HG02571 (cell line): Measurements from ENCODE around the gene ADCY5.

ENCODE experiments used
- ATAC-seq: cut with Tn5 transposase; IDR thresholded peaks from one replicate; pipeline ENCODE4 v1.9.1; 2021; ENCODE audit warnings: mild to moderate bottlenecking, moderate library complexity; ENCODE audit not compliant: unreplicated experiment

The ADCY5 gene

DNA sequence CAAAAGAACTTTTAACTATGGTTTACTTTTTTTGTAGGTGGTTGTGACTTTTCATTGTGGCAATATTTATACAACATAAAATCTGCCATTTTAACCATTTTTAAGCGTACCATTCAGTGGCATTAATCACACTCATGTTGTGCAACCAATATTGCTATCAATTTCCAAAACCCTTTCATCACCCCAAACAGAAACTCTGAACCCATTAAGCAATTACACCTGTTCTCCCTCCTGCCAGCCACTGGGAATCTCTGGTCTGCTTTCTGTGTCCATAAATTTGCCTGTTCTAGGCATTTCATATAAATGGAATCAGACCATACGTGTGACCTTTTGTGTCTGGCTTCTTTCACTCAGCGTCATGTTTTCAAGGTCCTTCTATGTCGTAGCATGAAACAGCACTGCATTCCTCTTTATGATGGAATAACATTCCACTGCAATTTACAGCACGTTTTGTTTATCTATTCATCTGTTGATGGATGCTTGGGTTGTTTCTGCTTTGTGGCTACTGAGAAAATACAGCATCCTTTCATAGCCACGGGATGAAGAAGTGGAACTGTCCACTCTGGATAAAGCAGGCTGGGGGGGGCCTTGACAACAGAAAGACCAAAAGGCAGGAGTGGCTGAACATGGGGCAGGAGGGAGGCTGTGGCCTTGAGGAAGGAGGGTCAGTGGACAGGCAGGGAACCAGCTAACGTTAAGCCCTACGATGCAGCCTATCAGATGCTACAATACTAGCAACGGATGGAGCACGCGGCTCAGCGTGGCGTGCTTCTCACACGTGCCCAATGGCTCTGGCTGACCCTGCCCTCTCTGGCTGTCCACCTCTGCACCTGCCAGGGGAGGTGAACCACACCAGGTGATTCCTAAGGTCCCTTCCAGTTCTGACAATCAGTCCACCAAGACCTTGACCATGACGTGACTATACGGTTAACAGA, 136.3 kb downstream of the ADCY5 start:
- ATAC-seq: no peak

DNA sequence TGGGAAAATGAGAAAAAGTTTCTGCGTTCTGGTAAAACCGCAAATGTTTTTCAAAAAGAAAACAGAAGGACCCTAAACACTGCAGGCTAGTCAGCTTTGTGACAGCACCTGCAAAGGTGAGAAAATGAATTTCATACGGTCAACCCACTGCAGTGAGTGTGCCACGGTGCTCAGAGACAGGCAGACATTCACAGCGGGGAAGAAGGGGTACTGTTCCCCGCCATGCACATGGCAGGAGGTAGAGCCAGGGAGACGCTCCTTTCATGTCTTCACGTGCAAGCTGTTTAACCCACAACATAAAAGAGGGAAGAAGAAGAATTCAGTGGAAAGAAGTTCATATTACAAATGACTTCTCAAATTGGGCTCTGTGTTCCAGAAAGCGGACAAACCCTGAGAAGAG, 137.7 kb downstream of the ADCY5 start:
- no peak for ATAC-seq

DNA sequence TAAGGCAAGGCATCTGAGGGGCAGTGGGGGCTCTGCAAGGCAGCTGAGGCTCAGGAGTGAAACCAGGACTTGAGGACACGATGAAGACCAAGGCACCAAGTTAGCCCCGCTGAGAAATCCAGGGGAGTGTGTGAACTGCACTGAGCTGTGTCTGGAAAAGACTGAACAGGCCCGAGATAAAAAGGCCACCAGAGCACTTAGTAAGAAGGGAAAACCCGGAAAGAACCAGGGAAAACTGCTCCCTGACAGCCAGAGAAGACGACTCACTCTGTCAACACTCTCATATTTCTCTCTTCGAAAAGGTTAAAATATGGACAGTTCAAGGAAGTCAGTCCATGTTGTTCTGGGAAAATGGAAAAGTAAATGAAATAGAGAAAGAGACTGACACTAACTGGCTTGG, 138.1 kb downstream of the ADCY5 start:
- no peak for ATAC-seq

DNA sequence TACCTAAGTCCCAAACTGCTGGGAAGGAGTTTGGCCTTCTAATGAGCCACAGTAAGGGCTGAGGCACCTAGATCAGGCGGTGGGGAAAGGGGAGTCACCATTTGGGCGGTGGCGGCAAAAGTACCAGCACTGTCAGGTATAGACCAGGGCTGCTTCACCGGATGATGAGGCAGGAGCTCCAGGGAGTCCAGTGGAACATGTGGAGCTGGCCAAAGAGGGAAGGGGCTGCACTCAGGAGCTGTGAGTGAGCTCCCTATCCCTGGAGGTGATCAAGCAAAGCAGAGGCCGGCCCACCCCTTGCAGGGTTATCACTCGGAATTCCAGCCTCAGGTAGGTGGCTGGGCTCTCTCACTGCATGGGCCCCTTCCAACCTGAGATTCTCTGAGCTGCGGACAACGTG, 138.7 kb downstream of the ADCY5 start:
- no peak for ATAC-seq

DNA sequence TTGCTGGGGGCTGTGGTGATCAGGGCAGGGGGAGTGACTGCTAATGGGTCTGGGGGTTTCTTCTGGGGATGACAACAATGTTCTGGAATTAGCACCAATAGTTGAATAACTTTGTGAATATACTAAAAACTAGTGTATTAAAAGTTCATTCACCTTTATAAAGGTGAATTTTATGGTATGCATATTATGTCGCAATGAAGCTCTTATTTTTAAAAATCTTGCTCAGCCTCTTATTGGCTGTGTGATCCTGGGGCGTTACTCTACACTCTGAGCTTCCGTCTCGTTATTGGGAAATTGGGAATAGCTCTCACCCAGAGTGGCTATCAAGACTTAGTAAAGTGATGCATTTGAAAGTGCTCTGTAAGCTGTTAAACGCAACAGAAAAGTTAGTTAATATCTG, 141.8 kb downstream of the ADCY5 start:
- ATAC-seq: no peak

DNA sequence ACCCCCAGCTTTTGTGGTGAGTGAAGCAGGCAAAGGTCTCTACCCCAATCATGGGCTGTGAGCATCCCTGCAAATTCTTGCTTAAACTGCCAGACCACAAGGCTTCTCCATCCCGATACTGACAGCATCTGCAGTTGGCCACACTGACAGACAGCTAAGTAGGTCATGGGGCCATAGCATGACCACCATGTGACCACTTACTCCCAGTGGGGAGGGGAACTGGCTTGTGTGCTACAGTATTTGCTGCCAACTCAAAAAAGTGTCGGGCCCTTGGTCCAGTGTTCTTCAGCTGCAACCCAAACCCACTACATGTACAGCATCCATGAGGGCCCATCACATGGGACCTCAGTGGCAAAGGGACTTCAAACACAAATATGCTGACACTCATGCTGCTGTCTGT, 143.7 kb downstream of the ADCY5 start:
- no peak for ATAC-seq

DNA sequence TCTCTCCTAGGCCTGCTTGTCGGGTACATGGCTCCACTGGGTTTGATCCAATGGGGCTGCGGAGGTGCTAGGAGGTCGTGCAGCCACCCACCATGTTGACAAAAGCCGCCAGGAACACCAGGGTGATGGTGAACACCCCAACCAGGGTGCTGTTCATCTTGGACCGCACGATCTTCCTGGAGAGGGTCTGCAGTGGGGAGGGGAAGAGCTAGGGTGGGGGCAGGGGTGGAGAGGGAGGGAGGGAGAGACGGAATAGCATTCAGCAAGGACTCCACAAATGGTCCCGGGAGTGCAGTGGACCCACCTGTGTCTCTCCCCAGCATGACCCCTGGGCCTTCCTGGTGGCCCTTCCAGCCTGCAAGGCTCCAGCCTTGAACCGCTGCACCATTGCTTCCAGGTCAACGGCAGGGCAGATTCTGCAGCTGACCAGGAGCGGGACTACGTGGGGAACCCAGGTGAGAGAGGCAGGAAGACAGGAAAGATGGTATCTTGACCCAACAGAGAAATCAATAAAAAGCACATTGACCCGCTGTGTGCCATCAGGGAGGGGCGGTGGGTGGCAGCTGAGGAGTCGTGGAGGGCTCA, 144.8 kb downstream of the ADCY5 start:
- no peak for ATAC-seq

DNA sequence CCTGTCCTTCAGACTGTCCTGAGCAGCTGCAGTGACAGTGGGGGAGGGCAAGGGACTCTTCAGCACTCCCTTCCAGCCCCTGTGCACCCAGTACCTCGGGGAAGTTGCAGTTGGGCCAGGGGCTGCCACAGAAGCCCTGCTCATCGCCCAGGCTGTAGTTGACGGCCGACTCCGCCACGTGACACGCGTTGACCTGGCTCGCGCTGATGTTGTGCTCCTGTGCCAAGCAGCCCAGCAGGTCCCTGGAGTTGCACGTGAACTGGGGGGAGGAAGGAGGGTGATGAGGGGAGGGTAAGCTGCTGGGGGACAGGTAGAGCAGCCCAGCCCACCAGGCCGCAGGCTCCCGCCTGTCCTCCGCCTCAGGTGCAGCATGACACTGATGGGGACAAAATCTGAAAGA, 145.9 kb downstream of the ADCY5 start:
- no peak for ATAC-seq

DNA sequence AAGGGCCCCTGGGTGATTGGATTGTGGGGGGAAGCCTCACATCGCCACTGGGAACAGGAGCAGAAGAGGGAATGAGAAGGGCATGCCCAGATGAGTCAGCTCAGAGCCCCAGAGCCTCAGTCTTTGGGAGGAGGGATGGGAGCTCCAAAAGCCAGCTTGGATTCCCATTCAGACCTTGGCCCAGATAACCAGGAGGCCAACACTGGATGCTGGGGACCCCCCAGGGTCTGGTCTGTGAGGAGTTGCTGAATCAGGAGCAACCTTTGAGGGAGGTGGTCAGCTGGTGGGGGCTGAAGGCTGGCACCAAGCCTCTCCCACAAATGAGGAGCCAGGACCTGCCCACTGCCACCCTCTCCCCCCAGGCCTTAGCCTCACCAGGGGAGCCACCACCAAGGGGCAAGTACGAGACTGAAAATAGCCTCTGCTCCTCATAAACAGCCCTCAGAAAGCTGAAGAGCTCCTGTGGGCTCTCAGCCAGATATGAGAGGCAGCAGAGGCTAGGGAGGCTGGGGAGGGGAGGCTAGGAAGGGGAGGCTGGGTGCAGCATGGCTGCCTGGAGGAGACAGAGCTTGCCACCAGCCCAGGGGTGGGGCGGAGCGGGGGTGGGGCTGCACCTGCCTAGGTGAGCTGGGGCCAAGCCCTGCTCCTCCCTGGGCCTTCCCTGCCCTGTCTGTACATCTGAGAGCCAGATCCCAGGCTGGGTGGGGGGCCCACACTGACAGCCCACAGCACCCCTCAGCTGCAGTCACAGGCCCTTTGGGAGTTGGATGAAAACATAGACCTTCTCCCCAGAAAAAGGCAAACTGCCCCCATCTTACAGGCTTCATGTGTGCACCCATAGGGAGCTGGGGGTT, 147.3 kb downstream of the ADCY5 start:
- no peak for ATAC-seq

DNA sequence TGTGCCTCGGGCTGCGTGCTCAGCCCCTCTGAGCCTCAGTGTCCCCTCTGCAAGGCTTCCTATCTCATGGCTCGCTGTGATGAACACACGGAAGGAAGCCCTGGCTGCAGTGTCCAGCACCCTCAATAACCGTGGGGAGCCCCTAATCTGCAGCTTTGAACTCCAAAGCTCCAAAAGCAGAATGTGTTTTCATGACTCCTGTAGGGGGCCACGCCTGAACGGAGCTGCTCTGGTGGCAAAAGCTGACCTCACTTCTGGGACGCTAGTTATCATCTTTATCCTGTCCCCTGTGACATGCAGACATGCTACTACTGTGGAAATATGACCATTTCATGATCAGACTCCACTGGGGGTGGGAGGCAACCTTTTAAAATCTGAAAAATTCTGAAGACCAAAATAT, 148.3 kb downstream of the ADCY5 start:
- ATAC-seq: no peak

DNA sequence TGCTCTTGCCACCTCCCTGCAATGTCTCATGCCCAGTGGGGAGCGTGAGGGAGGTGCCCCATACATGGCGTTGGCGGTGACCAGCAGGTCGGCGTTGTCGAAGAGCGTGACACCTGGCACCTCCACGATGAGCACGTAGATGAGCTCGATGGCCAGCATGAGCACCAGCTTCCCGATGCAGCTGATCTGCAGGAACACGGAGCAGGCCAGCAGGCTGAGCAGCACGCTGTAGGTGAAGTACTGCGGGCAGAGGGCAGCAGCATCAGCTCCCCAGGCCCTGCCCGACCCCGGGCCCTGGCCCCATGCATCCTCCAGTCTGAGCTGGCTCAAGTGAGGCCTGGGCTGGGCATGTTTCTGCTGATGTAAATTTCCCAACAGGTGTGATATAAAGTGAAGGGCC, 148.8 kb downstream of the ADCY5 start:
- no peak for ATAC-seq

DNA sequence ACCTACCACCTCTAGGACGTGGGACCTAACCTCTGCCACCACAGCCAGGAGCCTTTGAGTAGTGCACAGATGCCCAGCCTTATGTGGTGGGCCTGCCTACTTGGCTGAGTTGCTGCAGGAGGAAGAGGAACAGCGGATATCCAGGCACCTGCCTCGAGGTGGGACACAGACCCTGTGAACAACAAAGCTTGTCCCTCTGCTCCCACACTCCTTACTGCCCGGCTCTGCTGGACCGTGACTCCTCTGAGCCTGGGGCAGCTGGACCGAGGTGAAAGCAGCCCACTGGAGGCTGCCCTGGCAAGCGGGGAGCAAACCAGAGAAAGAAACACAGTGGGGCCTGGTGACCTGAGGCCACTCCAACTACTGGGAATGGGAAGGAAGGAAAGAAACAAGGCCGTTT, 149.3 kb downstream of the ADCY5 start:
- no peak for ATAC-seq

DNA sequence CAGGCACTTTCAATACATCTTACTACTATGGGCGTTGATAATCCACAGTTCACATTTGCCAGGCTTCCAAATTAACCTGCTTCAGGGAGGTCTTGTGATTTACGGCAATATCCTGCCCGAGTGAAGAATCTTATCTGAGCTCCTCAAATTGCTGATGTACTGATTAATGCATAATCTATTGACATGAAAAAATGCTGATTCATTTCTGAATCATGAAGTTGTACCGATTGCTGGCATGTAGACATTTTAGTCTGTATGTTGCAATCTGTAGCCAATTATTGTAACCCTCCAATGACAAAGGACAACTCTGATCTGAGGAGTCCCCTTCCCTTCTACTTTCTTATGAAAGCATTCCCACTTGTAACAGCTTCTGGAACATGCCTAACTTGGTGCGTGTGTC, 150.0 kb downstream of the ADCY5 start:
- ATAC-seq: no peak

DNA sequence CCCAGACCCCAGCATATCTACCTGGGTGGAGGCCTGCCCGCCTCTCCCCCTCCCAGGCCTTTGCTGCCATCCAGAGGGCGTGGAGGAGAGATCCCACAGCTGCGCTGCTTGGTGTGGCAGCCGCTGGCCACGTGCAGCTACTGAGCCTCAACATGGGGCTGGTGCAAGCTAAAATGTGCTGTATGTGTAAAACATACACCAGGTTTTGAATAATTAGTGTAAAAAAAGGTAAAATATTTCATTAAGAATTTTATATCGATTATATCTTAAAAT, 151.3 kb downstream of the ADCY5 start:
- ATAC-seq: no peak

DNA sequence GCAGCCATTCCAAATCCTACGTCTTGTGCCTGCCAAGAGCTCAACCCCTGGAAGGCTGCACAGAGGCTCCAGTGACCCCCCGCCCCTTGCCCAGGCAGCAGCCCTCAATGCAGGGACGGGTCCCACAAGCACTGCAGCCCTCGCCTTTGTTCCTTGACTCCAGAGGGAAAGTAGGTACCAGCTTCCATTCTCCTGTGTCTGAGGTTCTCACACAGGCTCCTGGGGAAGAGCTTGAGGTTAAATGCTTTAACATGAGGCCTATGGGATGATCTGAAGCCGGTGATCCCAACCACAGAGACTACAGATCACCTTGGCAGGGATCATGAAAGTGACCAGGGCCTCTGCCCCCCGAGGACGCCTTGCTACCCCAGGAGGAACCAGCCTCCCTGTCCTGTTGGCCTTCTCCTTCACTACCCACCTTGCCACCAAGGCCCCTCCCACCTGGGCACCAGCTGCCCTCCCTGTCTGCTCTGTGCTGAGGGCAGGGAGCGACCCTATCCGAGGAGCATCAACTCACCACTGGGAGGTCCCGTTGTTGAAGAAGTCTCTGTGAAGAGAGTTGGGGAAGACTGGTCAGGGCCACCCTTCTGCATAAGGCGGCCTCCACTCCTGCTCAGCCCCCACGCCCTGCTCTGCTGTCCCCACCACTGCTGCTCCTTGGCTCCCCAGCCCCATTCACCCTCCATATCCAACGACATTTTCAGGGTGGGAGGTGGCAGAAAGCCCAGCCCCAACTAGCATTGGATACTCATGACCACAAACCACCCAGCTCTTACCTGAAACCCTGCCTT, 151.9 kb downstream of the ADCY5 start:
- ATAC-seq: no peak

DNA sequence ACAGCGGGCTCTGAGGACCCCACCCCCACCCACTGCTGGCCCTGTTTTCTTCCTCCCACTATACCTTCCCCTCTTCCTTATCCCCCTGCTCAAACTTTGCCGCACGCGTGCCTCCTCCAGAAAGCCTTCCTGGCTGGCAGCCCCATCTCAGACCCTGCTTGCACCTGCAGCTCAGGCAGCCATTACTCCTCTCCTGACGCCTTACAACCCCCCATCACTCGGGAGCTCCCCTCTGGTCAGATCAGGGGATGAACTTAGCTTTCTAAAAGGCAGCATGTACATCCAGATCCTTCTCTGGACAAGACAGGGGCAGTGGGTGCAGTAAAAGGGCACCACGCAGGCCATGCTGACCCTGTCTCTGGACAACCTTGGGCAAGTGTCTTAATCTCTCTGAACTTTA, 152.6 kb downstream of the ADCY5 start:
- no peak for ATAC-seq

DNA sequence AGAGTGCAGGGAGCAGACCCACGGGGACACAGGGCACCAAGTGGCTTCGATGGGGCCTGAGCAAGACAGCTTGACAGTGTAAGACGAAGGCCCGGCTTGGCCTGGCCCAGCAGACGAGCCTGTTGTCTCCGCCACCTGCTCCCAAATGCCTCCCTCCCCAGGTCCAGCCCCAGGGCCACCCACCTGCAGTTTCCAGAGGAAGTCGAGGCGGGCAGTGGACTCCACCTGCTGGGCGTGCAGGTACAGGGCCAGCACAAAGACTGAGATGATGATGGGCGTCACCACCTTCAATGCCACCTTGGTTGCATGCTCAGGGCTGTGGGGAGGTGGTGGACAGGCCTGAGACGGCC, 153.0 kb downstream of the ADCY5 start:
- no peak for ATAC-seq

DNA sequence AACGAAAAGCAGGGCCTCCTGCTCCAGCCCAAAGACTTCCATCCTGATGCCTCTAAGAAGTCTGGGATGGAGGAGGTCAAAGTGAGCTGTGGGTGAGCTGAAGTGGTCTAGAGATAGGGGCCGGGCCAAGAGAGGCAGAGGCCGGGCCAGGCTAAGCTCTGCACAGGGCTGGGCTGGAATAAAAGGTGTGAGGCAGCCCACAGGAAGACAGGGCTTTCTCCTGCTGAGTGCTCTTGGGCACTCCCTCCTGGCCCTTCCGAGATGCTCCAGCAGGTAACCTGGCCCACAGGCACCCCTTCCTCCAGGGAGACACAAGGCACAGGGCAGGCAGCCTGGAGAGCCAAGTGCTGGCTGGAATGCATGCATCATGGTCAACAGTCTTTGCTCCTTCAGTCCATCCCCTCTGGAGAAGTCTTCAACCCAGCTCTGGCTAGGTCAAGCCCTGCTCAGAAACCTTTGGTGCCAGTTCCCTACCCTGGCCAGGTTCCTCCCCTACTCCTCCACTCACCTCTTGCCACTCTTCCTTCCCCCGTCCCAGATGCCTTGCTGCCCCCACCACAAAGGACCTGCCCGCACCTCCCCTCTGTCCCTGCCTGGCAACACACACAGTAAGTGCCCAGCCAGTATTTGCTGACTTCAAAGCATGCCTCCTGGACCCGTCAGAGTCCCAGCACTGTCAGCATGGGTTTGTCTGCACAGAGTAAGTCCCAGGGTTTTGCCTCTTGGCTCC, 153.6 kb downstream of the ADCY5 start:
- ATAC-seq: no peak

DNA sequence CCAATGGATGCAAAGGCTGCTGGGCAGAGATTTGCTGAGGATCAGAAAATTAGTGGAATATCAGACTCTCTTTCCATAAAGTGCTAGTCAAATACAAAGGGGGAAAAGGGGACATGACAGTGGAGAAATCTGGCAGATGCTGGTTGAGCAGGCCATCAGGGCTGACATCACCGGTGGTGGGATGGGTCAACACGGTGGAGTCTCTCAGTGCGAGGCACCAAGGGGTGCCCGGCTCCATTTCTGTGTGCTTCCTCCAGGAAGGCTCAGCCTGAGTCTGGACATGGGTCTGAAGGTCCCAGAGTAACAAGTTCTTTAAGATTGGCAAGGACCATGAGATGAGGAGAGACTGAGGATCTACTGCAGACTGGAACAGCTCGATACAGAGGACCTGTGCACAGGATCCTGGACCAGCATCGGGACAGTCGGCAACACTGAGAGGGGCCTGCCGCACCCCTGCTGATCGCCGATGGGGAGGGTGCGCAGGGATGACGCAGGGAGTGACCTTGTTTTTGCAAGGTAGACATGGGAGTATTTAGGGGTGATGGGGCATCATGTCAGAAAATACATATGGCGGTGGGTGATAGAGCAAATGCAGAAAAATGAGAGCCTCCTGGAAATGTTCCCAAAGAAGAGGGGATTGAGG, 154.5 kb downstream of the ADCY5 start:
- ATAC-seq: no peak
